CD4-positive, alpha-beta T cell treated with Interferon gamma for 1 hour (primary cell): ENCODE data around the gene ABCA13.
"Not testable (repeated sequence)": the region's sequence is repeated elsewhere in the genome, so short reads cannot be mapped to it uniquely, and the experiment has no call there.

ENCODE experiments used
- DNase-seq: peaks from one replicate; pipeline ENCODE4 v3.0.0-alpha.2; 2020

Gene ABCA13, protein sequence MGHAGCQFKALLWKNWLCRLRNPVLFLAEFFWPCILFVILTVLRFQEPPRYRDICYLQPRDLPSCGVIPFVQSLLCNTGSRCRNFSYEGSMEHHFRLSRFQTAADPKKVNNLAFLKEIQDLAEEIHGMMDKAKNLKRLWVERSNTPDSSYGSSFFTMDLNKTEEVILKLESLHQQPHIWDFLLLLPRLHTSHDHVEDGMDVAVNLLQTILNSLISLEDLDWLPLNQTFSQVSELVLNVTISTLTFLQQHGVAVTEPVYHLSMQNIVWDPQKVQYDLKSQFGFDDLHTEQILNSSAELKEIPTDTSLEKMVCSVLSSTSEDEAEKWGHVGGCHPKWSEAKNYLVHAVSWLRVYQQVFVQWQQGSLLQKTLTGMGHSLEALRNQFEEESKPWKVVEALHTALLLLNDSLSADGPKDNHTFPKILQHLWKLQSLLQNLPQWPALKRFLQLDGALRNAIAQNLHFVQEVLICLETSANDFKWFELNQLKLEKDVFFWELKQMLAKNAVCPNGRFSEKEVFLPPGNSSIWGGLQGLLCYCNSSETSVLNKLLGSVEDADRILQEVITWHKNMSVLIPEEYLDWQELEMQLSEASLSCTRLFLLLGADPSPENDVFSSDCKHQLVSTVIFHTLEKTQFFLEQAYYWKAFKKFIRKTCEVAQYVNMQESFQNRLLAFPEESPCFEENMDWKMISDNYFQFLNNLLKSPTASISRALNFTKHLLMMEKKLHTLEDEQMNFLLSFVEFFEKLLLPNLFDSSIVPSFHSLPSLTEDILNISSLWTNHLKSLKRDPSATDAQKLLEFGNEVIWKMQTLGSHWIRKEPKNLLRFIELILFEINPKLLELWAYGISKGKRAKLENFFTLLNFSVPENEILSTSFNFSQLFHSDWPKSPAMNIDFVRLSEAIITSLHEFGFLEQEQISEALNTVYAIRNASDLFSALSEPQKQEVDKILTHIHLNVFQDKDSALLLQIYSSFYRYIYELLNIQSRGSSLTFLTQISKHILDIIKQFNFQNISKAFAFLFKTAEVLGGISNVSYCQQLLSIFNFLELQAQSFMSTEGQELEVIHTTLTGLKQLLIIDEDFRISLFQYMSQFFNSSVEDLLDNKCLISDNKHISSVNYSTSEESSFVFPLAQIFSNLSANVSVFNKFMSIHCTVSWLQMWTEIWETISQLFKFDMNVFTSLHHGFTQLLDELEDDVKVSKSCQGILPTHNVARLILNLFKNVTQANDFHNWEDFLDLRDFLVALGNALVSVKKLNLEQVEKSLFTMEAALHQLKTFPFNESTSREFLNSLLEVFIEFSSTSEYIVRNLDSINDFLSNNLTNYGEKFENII (N-terminal part only)

DNA sequence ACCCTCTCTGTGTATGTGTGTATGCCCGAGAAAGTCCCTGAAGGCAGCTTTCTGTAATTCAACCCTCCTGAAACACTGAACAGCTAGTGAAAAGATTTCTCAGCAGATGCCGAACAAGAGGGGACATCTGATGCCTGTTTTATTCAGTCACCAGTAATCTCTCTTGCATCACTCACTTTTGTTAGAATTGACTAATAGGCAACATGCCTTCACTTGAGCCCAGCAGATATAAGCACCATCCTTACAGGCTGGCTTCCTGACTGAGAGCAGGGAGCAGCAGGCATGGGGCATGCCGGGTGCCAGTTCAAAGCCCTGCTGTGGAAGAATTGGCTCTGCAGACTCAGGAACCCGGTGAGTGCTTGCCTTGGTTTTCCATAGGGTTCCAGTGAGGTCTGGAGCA, at the start of gene ABCA13:
TSS of gene ABCA13 (plus strand) at position 257 of the 400 bp plus-strand sequence. CDS start at position 283, 26 bp downstream.
- no peak for DNase-seq

- no peak for DNase-seq
Measured at GRCh38 chr7:48126037-48126436, 45.2 kb upstream of the ABCA13 start.

DNA sequence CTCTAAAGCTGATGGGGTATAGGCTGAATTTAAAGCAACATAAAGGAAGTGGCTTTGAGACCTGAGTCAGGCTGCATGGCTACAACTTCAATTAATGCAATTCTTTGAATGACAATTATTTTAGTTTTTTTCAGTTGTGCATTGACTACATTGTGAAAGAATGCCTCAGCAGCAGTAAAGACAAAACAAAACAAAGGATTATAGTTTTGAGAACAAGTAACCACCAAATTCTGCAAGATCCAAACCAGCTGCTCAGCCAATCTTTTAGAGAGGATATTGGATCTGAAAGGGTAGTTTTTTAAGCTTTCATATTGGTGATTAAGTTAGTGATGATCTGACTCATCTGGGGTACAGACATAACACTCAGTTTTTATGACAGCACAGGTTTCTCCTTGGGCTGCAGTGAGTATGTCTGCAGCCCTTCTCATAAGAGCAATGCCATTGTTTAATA, 40.6 kb upstream of the ABCA13 start:
- DNase-seq = no peak

GRCh38 chr7:48132792-48133191, 38.5 kb upstream of the ABCA13 start:
- DNase-seq = no peak

DNA sequence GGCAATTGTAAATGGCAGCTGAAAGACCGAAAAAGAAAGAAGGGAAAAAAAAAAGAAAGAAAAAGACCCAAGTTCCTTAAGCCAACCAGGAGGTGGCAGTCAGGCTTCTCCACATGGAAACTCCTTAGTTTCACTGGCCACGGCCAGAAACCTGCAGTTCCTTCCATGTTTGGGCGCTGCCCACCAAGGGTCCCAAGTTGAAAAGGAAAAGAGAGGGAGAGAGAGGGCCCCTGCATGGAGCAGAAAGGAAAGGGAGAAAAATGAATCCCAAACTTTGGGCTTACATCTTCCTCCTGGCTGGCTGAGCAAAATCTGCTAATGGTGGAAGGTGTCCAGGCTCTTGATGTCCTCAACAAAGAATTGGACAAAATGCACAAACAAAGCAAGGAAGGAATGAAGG, 31.8 kb upstream of the ABCA13 start:
- no peak for DNase-seq

GRCh38 chr7:48140001-48140681, 31.1 kb upstream of the ABCA13 start:
- DNase-seq = no peak

DNA sequence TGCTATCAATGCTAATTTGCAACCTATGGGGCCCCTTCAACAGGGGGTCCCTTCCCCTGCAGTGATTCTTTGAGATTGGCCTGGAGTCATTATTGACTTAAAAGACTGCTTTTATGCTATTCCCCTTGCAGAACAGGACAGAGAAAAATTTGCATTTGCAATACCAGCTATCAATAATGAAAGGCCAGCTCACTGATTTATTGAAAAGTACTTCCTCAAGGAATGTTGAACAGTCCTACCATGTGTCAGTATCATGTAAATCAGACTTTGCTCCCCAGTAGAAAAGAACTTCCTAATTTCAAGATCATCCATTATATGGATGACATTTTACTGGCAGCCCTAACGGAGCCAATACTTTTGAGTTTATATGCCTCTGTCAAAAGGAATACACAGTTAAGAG, 29.7 kb upstream of the ABCA13 start:
- DNase-seq = no peak

DNA sequence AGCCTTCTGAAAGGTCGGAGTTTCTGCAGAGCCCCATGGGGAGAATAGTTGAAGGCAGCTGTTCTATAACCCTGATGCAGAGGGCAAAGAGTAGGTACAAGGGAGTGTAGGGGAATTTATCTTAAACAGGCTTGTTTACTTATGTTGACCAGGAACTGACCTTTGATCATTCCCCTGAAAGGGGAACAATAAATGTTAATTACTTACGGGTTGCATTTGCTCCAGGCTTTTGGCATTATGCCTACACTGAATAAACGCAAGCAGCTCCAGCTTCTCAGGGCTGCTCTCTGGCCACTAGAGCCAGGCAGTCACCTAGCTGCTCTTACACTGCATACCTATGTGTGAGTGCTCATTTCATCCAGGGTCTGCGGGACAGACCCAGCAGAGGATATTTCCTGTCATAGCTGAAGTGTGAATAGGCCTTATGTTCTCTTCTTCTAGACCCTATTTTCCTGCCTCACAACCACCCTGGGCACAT, 26.9 kb upstream of the ABCA13 start:
- no peak for DNase-seq

GRCh38 chr7:48147078-48147591, 24.1 kb upstream of the ABCA13 start:
- no peak for DNase-seq

- not testable (repeated sequence) for DNase-seq
Measured at GRCh38 chr7:48147690-48148089, 23.6 kb upstream of the ABCA13 start.

DNA sequence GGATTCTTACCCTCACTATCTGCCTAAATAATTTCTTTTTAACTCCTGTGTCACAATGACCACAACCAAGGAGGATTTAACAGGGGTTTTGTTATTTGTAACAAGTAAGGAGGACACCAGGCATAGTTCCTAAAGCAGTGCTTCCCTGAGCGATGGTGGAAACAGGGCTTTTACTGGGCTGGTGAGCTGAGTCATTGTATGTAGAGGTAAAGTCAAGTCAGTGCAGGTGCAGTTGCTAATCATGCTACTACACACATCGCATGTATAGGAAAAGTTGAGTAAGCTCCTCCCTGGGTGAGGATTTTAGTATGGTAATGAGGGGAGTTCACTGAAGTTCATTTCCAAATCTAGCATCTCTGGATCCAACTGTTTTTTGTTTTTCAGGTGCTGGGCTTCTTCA, 22.9 kb upstream of the ABCA13 start:
- no peak for DNase-seq

DNA sequence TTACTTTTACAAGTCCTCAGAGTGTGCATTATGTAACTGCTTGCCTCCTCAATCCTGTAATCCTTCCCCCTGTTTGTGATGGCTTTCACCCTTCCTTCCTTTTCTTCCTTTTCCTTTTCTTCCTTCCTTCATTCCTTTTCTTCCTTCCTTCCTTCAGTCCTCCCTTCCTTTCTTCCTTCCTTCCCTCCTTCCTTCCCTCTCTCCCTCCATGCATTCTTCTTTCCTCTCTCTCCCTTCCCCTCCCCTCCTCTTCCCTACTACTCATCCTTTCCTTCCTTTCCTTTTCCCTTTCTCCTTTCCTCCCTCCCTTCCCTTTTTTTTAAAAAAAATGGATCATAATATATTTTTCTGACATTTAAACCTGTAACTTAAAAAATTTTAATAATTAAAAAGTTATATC, 22.2 kb upstream of the ABCA13 start:
- DNase-seq = no peak

- DNase-seq = no peak
Measured at GRCh38 chr7:48150086-48150485, 21.2 kb upstream of the ABCA13 start.

GRCh38 chr7:48154792-48155413, 16.4 kb upstream of the ABCA13 start:
- DNase-seq = no peak

DNA sequence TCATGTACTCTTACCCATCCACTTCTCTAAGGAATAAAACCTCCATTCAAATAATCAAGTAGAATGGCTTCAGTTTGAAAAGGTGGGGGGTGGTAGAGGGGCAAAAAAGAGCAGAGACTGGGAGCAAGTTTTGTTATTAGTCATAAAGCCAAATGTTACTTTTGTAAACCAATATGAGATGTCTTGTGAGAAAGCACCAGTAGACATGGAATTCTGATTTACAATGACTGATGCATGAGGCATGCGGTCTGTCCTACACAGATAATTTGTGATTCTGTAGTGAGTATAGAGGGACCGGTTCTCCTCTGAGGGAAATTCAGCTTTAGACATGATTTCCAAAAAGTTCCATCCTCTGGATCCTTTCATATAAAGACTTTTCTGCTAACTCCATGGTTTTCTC, 12.9 kb upstream of the ABCA13 start:
- no peak for DNase-seq

DNA sequence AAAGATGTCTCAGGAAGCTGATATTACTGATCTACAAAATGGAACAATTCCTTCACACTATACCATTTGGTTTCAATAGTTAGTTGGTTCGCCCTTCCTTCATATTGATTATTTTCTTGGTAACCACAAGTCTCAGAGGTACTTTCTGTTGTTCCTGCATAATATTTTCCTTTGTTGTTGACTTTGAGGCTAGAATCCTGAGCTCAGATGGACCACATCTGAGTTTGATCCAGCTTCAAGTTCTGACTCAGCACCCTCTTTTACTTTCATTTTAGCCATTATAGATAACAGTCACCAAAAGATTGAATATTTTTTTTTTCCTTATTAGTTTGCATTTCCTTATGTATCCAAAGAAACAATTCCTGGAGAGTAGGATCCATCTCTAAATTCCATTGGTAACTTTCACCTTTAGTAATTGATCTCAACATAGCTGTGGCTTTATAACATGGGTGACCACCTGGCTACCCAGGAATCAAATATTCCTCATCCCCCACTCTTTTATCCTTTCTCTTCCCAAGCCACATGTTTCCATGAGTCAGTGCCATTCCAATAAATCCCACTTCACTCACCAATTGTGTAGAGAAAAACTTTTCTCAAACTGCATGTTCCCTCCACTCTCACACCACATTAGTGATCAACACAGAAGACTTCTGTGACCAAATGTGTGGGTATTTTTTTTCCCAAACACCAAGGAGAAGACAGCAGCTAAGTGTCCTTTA, 9.7 kb upstream of the ABCA13 start:
- no peak for DNase-seq

- DNase-seq = no peak
Measured at GRCh38 chr7:48165157-48165556, 6.1 kb upstream of the ABCA13 start.

GRCh38 chr7:48168159-48168558, 3.1 kb upstream of the ABCA13 start:
- DNase-seq = no peak

- no peak for DNase-seq
Measured at GRCh38 chr7:48170506-48170905, 752 bp upstream of the ABCA13 start.

DNA sequence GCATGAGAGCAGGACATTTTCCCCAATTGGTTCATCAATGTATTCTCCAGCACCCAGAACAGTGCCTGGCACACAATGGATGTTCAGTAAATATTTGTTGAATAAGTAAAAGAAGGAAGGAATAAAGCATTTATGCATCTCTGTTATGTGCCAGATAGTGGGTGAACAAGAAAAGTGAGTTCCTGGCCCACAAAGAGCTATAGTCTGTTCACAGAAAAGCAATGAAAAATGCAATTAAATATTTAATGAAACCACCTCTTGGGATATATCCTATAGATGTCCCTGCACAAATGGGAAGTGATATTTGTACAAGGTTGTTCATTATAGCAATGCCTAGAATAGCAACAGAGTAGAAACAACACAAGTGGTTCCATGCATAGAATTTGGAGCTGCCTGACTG, 2.1 kb downstream of the ABCA13 start:
- no peak for DNase-seq
